SK-N-SH (cell line): Measurements from ENCODE around the gene SLC22A15. TPM values are rescaled to one million over a fixed set of nuclear protein-coding genes. Genes with fewer than 3 reads are reported as not detected.

Source experiments
- CTCF ChIA-PET: fragments of 300-600, 350-600 bp; formaldehyde crosslinking; extraction: SDS; loops from one replicate; lab custom pipeline; 2021; lab: Yijun Ruan, JAX
- POLR2A ChIA-PET: fragments of 350-600 bp; sonication (Branson Sonifier 250); formaldehyde crosslinking; extraction: SDS; loops from one replicate; lab custom pipeline; 2020; ENCODE audit warnings: antibody characterized with exemption, inconsistent platforms; lab: Yijun Ruan, JAX
- DNase-seq: peaks from one replicate; pipeline ENCODE4 v3.0.0; 2012
- H2AFZ ChIP-seq: fragments of 200-600 bp; sonication (generic); 2 replicates; pipeline ENCODE4 v1.8.1; 2016; ENCODE audit warnings: antibody characterized with exemption, mild to moderate bottlenecking, low read depth
- H3F3A ChIP-seq: fragments of 200-600 bp; sonication (generic); replicated peaks from 2 replicates; pipeline ENCODE3; 2016; ENCODE audit warnings: antibody characterized with exemption, mild to moderate bottlenecking; ENCODE audit not compliant: insufficient read depth
- H3K27ac ChIP-seq, 2 experiments: fragments of 200-500 bp in 1 of 2; fragments of 200-600 bp in 1 of 2; sonication (Bioruptor generic) in 1 of 2; sonication (generic), shearing (Covaris generic) in 1 of 2; 2 replicates each; pipeline versions ENCODE4 v1.5.1 to v1.6.1; 2014 to 2016; ENCODE audit warnings: low read depth in 2 of 2, inconsistent platforms in 1 of 2, low read length in 1 of 2, mild to moderate bottlenecking in 1 of 2, mixed read lengths in 1 of 2
- H3K27me3 ChIP-seq: fragments of 200-600 bp; sonication (generic), shearing (Covaris generic); 2 replicates; pipeline ENCODE4 v1.6.1; 2016; ENCODE audit warnings: mixed run types; ENCODE audit not compliant: insufficient read depth
- H3K36me3 ChIP-seq, 2 experiments: fragments of 200-500 bp in 1 of 2; fragments of 200-600 bp in 1 of 2; sonication (Bioruptor generic) in 1 of 2; sonication (generic) in 1 of 2; replicated peaks in 1 of 2; 2 replicates each; pipeline versions ENCODE3 to v1.5.1; 2014 to 2016; ENCODE audit warnings: low read length in 1 of 2, mild to moderate bottlenecking in 1 of 2; ENCODE audit not compliant: insufficient read depth in 2 of 2, control insufficient read depth in 1 of 2
- H3K4me1 ChIP-seq, 2 experiments: fragments of 200-500 bp in 1 of 2; fragments of 200-600 bp in 1 of 2; sonication (Bioruptor generic) in 1 of 2; sonication (generic), shearing (Covaris generic) in 1 of 2; 2 replicates each; pipeline versions ENCODE4 v1.5.1 to v1.6.1; 2014 to 2016; ENCODE audit warnings: low read depth in 1 of 2, low read length in 1 of 2, mixed run types in 1 of 2; ENCODE audit not compliant: insufficient read depth in 2 of 2, control insufficient read depth in 1 of 2
- H3K4me2 ChIP-seq: fragments of 200-600 bp; sonication (generic), shearing (Covaris generic); 2 replicates; pipeline ENCODE4 v1.6.1; 2017; ENCODE audit warnings: mixed run types
- H3K4me3 ChIP-seq, 2 experiments: fragments of 200-500 bp in 1 of 2; fragments of 200-600 bp in 1 of 2; sonication (Bioruptor generic) in 1 of 2; sonication (generic), shearing (Covaris generic) in 1 of 2; 2 replicates each; pipeline versions ENCODE4 v1.5.1 to v1.8.1; 2014 to 2016; ENCODE audit warnings: low read depth in 2 of 2, inconsistent platforms in 1 of 2, low read length in 1 of 2, mild to moderate bottlenecking in 1 of 2, mixed read lengths in 1 of 2, moderate library complexity in 1 of 2
- H3K79me2 ChIP-seq: fragments of 200-600 bp; sonication (generic); 2 replicates; pipeline ENCODE4 v1.8.1; 2017; ENCODE audit warnings: mild to moderate bottlenecking; ENCODE audit not compliant: insufficient read depth
- H3K9ac ChIP-seq: fragments of 200-600 bp; sonication (generic); 2 replicates; pipeline ENCODE4 v1.6.1; 2017; ENCODE audit warnings: mixed run types
- H3K9me2 ChIP-seq: fragments of 200-600 bp; sonication (generic); 2 replicates; pipeline ENCODE4 v1.6.1; 2017; ENCODE audit warnings: mixed run types
- H3K9me3 ChIP-seq: fragments of 200-600 bp; sonication (generic); 2 replicates; pipeline ENCODE4 v1.6.1; 2017; ENCODE audit warnings: mixed run types, mild to moderate bottlenecking, moderate library complexity
- H4K20me1 ChIP-seq: fragments of 200-600 bp; sonication (generic); 2 replicates; pipeline ENCODE4 v1.6.1; 2017; ENCODE audit warnings: mild to moderate bottlenecking, mixed run types; ENCODE audit not compliant: insufficient read depth
- ELF1 ChIP-seq: IDR thresholded peaks from 2 replicates; pipeline ENCODE4 v1.4.0; 2012
- FOXJ3 ChIP-seq: sonication (generic); formaldehyde crosslinking; IDR thresholded peaks from 2 replicates; pipeline ENCODE4 v1.5.1; 2020; ENCODE audit warnings: mild to moderate bottlenecking, missing genetic modification reagents
- GATA2 ChIP-seq: sonication (generic); formaldehyde crosslinking; IDR thresholded peaks from 2 replicates; pipeline ENCODE4 v1.5.0; 2020; ENCODE audit warnings: mild to moderate bottlenecking, missing genetic modification reagents
- NFIC ChIP-seq: IDR thresholded peaks from 2 replicates; pipeline ENCODE4 v1.4.0; 2012; ENCODE audit warnings: borderline replicate concordance
- NRF1 ChIP-seq: IDR thresholded peaks from 2 replicates; pipeline ENCODE4 v1.6.1; 2012; ENCODE audit warnings: low read depth, mild to moderate bottlenecking, low read length
- PBX3 ChIP-seq: IDR thresholded peaks from 2 replicates; pipeline ENCODE4; 2012
- RAD21 ChIP-seq: IDR thresholded peaks from 2 replicates; pipeline ENCODE4 v1.6.1; 2012; ENCODE audit warnings: mild to moderate bottlenecking, low read length
- SIN3A ChIP-seq: IDR thresholded peaks from 2 replicates; pipeline ENCODE4 v1.6.1; 2012; ENCODE audit warnings: low read depth, mild to moderate bottlenecking, low read length, moderate library complexity, borderline replicate concordance
- TAF1 ChIP-seq: IDR thresholded peaks from 2 replicates; pipeline ENCODE4 v1.6.1; 2012; ENCODE audit warnings: low read depth, mild to moderate bottlenecking, low read length, moderate library complexity, borderline replicate concordance
- TCF12 ChIP-seq: IDR thresholded peaks from 2 replicates; pipeline ENCODE4 v1.4.0; 2012
- USF1 ChIP-seq: IDR thresholded peaks from 2 replicates; pipeline ENCODE4 v1.4.0; 2012; ENCODE audit warnings: low read depth, borderline replicate concordance
- WGBS: methylation state at CpG from one replicate; pipeline ENCODE4 v1.1.6; 2017; ENCODE audit warnings: low lambda C conversion rate; 5-methylcytosine and 5-hydroxymethylcytosine counted together
- polyA plus RNA-seq, 3 experiments: library from polyadenylated mRNA; depleted of rRNA; stranded (reverse); fragments of >200 nt; gene quantifications; 2 replicates each; pipeline ENCODE4 v1.2.3, GENCODE V29; 2012
- TF ChIP-seq, protein P1 (sequence below): IDR thresholded peaks from 2 replicates; pipeline ENCODE4 v1.6.1; 2012; ENCODE audit warnings: mild to moderate bottlenecking, low read depth, low read length, moderate library complexity
- TF ChIP-seq, protein P2 (sequence below): fragments of 150-350 bp; IDR thresholded peaks from 2 replicates; pipeline ENCODE4 v1.6.1; 2016; ENCODE audit warnings: mild to moderate bottlenecking, low read depth, low read length

Gene SLC22A15
- polyA plus RNA-seq, 1 of the 3 experiments (the other 2 are of a cell fraction) = 0.13 TPM

- Histone ChIP-seq H3K4me3 (peak overlapping the region; percentile 62 to 64; a peak in 3 of 4 replicates), H3K36me3 (no peaks in the 10 kb centered on the region), H3K79me2 (no peaks in the 10 kb centered on the region), H3K9me3 (no peaks in the 10 kb centered on the region), H3F3A (no peaks in the 10 kb centered on the region), H4K20me1 (no peaks in the 10 kb centered on the region), H3K9me2 (no peaks in the 10 kb centered on the region), H3K27ac (no peak overlapping the region), H2AFZ (peak overlapping the region; percentile 56; the same call in 1 of the 2 replicates), H3K4me2 (peak overlapping the region; percentile 59; the same call in 1 of the 2 replicates), H3K27me3 (peaks cover 8% of the 10 kb centered on the region; the same call in 1 of the 2 replicates), H3K4me1 (peaks cover 0 to 4% of the 10 kb centered on the region in 2 experiments; a peak in 1 of 4 replicates), H3K9ac (no peak overlapping the region)
- DNase-seq = peak; percentile 24
- POLR2A ChIA-PET = no interaction called here
- CTCF ChIA-PET = no interaction called here
- no peak for TF ChIP-seq USF1
- TF ChIP-seq TAF1 = no peak
- TF ChIP-seq, protein P1, sequence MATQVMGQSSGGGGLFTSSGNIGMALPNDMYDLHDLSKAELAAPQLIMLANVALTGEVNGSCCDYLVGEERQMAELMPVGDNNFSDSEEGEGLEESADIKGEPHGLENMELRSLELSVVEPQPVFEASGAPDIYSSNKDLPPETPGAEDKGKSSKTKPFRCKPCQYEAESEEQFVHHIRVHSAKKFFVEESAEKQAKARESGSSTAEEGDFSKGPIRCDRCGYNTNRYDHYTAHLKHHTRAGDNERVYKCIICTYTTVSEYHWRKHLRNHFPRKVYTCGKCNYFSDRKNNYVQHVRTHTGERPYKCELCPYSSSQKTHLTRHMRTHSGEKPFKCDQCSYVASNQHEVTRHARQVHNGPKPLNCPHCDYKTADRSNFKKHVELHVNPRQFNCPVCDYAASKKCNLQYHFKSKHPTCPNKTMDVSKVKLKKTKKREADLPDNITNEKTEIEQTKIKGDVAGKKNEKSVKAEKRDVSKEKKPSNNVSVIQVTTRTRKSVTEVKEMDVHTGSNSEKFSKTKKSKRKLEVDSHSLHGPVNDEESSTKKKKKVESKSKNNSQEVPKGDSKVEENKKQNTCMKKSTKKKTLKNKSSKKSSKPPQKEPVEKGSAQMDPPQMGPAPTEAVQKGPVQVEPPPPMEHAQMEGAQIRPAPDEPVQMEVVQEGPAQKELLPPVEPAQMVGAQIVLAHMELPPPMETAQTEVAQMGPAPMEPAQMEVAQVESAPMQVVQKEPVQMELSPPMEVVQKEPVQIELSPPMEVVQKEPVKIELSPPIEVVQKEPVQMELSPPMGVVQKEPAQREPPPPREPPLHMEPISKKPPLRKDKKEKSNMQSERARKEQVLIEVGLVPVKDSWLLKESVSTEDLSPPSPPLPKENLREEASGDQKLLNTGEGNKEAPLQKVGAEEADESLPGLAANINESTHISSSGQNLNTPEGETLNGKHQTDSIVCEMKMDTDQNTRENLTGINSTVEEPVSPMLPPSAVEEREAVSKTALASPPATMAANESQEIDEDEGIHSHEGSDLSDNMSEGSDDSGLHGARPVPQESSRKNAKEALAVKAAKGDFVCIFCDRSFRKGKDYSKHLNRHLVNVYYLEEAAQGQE = no peak
- TF ChIP-seq SIN3A = no peak
- TF ChIP-seq FOXJ3 = no peak
- TF ChIP-seq NRF1 = no peak
- no peak for TF ChIP-seq NFIC
- TF ChIP-seq RAD21 = no peak
- no peak for TF ChIP-seq PBX3
- TF ChIP-seq GATA2 (CRISPR knock-in tag) = no peak
- TF ChIP-seq ELF1 = no peak
- TF ChIP-seq, protein P2, sequence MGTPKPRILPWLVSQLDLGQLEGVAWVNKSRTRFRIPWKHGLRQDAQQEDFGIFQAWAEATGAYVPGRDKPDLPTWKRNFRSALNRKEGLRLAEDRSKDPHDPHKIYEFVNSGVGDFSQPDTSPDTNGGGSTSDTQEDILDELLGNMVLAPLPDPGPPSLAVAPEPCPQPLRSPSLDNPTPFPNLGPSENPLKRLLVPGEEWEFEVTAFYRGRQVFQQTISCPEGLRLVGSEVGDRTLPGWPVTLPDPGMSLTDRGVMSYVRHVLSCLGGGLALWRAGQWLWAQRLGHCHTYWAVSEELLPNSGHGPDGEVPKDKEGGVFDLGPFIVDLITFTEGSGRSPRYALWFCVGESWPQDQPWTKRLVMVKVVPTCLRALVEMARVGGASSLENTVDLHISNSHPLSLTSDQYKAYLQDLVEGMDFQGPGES = no peak
- no peak for TF ChIP-seq TCF12
- WGBS = 93% methylated on average over 13 of the region's 15 CpGs
Observed at GRCh38 chr1:115976921-115977498, 697 bp downstream of the SLC22A15 start.
